ENCODE measurements around the gene RAB22A.
"Not testable (repeated sequence)": the region's sequence is repeated elsewhere in the genome, so short reads cannot be mapped to it uniquely, and the experiment has no call there.

Gene RAB22A

DNA sequence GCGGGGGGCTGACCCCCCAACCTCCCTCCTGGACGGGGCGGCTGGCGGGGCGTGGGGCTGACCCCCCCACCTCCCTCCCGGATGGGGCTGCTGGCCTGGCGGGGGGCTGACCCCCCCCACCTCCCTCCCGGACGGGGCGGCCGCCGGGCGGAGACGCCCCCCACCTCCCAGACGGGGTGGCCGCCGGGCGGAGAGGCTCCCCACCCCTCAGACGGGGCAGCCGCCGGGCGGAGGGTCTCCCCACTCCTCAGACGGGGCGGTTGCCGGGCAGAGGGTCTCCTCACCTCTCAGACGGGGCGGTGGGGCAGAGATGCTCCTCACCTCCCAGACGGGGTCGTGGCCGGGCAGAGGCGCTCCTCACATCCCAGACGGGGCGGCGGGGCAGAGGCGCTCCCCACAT lies 104.7 kb downstream of the RAB22A start:
- not testable (repeated sequence) for DNase-seq

DNA sequence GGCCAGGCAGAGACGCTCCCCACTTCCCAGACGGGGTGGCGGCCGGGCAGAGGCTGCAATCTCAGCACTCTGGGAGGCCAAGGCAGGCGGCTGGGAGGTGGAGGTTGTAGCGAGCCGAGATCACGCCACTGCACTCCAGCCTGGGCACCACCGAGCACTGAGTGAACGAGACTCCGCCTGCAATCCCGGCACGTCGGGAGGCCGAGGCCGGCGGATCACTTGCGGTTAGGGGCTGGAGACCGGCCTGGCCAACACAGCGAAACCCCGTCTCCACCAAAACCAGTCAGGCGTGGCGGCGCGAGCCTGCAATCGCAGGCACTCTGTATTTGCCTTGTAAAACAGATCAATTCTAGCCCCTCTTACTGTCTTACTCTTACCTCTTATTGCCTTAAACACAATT lies 105.3 kb downstream of the RAB22A start:
- not testable (repeated sequence) for DNase-seq

DNA sequence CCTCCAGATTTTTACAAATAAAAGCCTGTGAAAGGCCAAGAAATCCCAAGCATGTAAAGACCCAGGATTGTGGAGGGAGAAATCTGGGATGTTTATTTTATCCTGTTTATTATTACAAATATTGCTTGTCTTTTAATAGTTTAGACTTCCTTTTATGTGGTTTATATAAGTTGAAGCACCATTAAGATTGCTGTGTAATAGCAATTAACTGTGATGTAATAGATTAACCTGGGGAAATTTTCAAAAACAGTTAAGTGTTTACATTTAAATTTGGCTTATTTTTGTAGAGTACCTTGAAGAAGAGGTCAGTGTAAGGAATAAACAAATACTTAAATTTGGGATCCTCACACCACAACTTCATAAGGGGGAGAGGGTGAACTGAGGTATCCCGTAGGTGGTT lies 106.5 kb downstream of the RAB22A start:
- no peak for DNase-seq

DNA sequence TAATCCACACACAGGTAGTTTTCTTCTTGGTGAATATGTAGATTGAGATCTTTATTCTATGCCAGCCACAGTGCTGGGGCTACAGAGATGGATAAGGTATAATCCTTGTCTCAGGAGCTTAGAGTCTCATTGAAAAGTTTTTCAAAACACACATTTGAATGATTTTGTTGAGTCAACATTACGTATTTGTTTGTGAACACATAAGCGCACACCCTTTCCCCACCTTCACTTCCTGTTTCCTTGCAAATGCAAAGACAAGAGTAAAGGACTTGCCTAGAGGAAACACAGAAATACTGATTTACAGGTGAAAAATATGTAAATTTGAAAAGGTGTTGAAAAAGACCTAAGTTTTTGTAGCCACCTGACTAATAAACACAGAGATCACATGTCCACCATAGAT lies 107.3 kb downstream of the RAB22A start:
- no peak for DNase-seq

Measured in right kidney (tissue), 1 donor.